IgD-negative memory B cell (primary cell): ENCODE measurements around the gene GPR45. TPM values are rescaled to one million over a fixed set of nuclear protein-coding genes. Genes with fewer than 3 reads are reported as not detected.
"Not testable (repeated sequence)": the region's sequence is repeated elsewhere in the genome, so short reads cannot be mapped to it uniquely, and the experiment has no call there.

Source experiments
- H3K27ac Mint-ChIP-seq, 3 donors: one replicate each; pipeline ENCODE4 v1.8.0; 2020 to 2022; ENCODE audit warnings: mild to moderate bottlenecking in 3 of 3, mixed read lengths in 3 of 3, moderate library complexity in 1 of 3
- H3K27me3 Mint-ChIP-seq: one replicate; pipeline ENCODE4 v1.8.0; 2021; ENCODE audit warnings: mixed read lengths
- H3K36me3 Mint-ChIP-seq: one replicate; pipeline ENCODE4 v1.8.0; 2020; ENCODE audit warnings: mild to moderate bottlenecking, mixed read lengths
- H3K4me1 Mint-ChIP-seq, 3 donors: one replicate each; pipeline ENCODE4 v1.8.0; 2020 to 2022; ENCODE audit warnings: mixed read lengths in 3 of 3, mild to moderate bottlenecking in 1 of 3
- H3K4me3 Mint-ChIP-seq, 4 donors: one replicate each; pipeline ENCODE4 v1.8.0; 2020 to 2022; ENCODE audit warnings: mild to moderate bottlenecking in 4 of 4, mixed read lengths in 4 of 4, moderate library complexity in 3 of 4
- H3K9me3 Mint-ChIP-seq, 3 donors: one replicate each; pipeline ENCODE4 v1.8.0; 2020 to 2021; ENCODE audit warnings: mixed read lengths in 3 of 3, mild to moderate bottlenecking in 1 of 3
- polyA plus RNA-seq: library from polyadenylated mRNA; unstranded; fragments of 300-500 nt; fragmentation: Illumina TruSeq; gene quantifications from one replicate; pipeline ENCODE4 v1.2.3, GENCODE V29; 2021

GPR45 gene
- polyA plus RNA-seq, 1 donor from 2014 or later = not detected

GRCh38 chr2:105243961-105244360 is 2.4 kb downstream of the GPR45 start:
- Mint-ChIP-seq H3K4me3 (no peak overlapping the region), H3K27ac (no peak overlapping the region), H3K4me1 (peaks cover 0 to under 1% (median 0%) of the 10 kb centered on the region in 3 donors), H3K36me3 (no peaks in the 10 kb centered on the region), H3K27me3 (no peaks in the 10 kb centered on the region), H3K9me3 (no peaks in the 10 kb centered on the region)

GRCh38 chr2:105244451-105244850 is 2.9 kb downstream of the GPR45 start:
- H3K27me3 Mint-ChIP-seq = no peaks in the 10 kb centered on the region
- H3K9me3 Mint-ChIP-seq = no peaks in the 10 kb centered on the region
- H3K4me3 Mint-ChIP-seq = no peak overlapping the region
- no peak overlapping the region for H3K27ac Mint-ChIP-seq
- H3K36me3 Mint-ChIP-seq = no peaks in the 10 kb centered on the region
- no peaks in the 10 kb centered on the region for H3K4me1 Mint-ChIP-seq

- Mint-ChIP-seq H3K4me3 (no peak overlapping the region), H3K9me3 (no peaks in the 10 kb centered on the region), H3K4me1 (no peaks in the 10 kb centered on the region), H3K27me3 (no peaks in the 10 kb centered on the region), H3K27ac (no peak overlapping the region), H3K36me3 (peaks cover 3% of the 10 kb centered on the region)
These were observed 7.0 kb downstream of the GPR45 start for GRCh38 chr2:105248316-105249070.

- H3K27ac Mint-ChIP-seq = no peak overlapping the region
- H3K36me3 Mint-ChIP-seq = peaks cover 3% of the 10 kb centered on the region
- H3K9me3 Mint-ChIP-seq = no peaks in the 10 kb centered on the region
- no peaks in the 10 kb centered on the region for H3K27me3 Mint-ChIP-seq
- H3K4me3 Mint-ChIP-seq = no peak overlapping the region
- H3K4me1 Mint-ChIP-seq = no peaks in the 10 kb centered on the region
These were observed 7.6 kb downstream of the GPR45 start for GRCh38 chr2:105249181-105249580.

- Mint-ChIP-seq H3K4me1 (no peaks in the 10 kb centered on the region), H3K9me3 (no peaks in the 10 kb centered on the region), H3K27me3 (no peaks in the 10 kb centered on the region), H3K27ac (no peak overlapping the region), H3K4me3 (no peak overlapping the region), H3K36me3 (peaks cover 3% of the 10 kb centered on the region)
These were observed 8.3 kb downstream of the GPR45 start for GRCh38 chr2:105249891-105250290.

GRCh38 chr2:105251016-105251648 is 9.6 kb downstream of the GPR45 start:
- H3K9me3 Mint-ChIP-seq, H3K4me1 Mint-ChIP-seq, H3K4me3 Mint-ChIP-seq, H3K27me3 Mint-ChIP-seq, H3K36me3 Mint-ChIP-seq, H3K27ac Mint-ChIP-seq: not testable (repeated sequence)

- peaks cover 3% of the 10 kb centered on the region for H3K36me3 Mint-ChIP-seq
- H3K4me3 Mint-ChIP-seq = no peak overlapping the region
- no peaks in the 10 kb centered on the region for H3K4me1 Mint-ChIP-seq
These were observed 10.7 kb downstream of the GPR45 start for GRCh38 chr2:105252271-105252670.

GRCh38 chr2:105254531-105255210 is 13.1 kb downstream of the GPR45 start:
- Mint-ChIP-seq H3K9me3 (no peaks in the 10 kb centered on the region), H3K27ac (no peak overlapping the region), H3K4me1 (no peaks in the 10 kb centered on the region), H3K36me3 (peaks cover 5% of the 10 kb centered on the region), H3K4me3 (no peak overlapping the region), H3K27me3 (no peaks in the 10 kb centered on the region)

More at GRCh38 chr2:105252271-105252670, 10.7 kb downstream of the GPR45 start:
- no peaks in the 10 kb centered on the region for H3K9me3 Mint-ChIP-seq
- no peaks in the 10 kb centered on the region for H3K27me3 Mint-ChIP-seq
- no peak overlapping the region for H3K27ac Mint-ChIP-seq

GRCh38 chr2:105255979-105256378 is 14.4 kb downstream of the GPR45 start:
- H3K36me3 Mint-ChIP-seq = peaks cover 5% of the 10 kb centered on the region

GRCh38 chr2:105256431-105257047 is 15.0 kb downstream of the GPR45 start:
- H3K4me3 Mint-ChIP-seq = peak overlapping the region in 1 of 4 donors; percentile 49

More at GRCh38 chr2:105255979-105256378, 14.4 kb downstream of the GPR45 start:
- no peaks in the 10 kb centered on the region for H3K4me1 Mint-ChIP-seq
- no peak overlapping the region for H3K27ac Mint-ChIP-seq
- H3K4me3 Mint-ChIP-seq = peak overlapping the region in 1 of 4 donors; percentile 49
- H3K9me3 Mint-ChIP-seq = no peaks in the 10 kb centered on the region
- no peaks in the 10 kb centered on the region for H3K27me3 Mint-ChIP-seq

GRCh38 chr2:105257981-105258380 is 16.4 kb downstream of the GPR45 start:
- Mint-ChIP-seq H3K27me3 (no peaks in the 10 kb centered on the region), H3K9me3 (no peaks in the 10 kb centered on the region), H3K4me1 (no peaks in the 10 kb centered on the region), H3K4me3 (no peak overlapping the region), H3K27ac (no peak overlapping the region), H3K36me3 (peaks cover 2% of the 10 kb centered on the region)

More at GRCh38 chr2:105256431-105257047, 15.0 kb downstream of the GPR45 start:
- no peaks in the 10 kb centered on the region for H3K9me3 Mint-ChIP-seq
- no peaks in the 10 kb centered on the region for H3K4me1 Mint-ChIP-seq
- no peaks in the 10 kb centered on the region for H3K27me3 Mint-ChIP-seq
- H3K36me3 Mint-ChIP-seq = peaks cover 5% of the 10 kb centered on the region
- H3K27ac Mint-ChIP-seq = no peak overlapping the region

- Mint-ChIP-seq H3K27me3 (no peaks in the 10 kb centered on the region), H3K36me3 (peaks cover 2% of the 10 kb centered on the region), H3K9me3 (no peaks in the 10 kb centered on the region), H3K27ac (no peak overlapping the region), H3K4me1 (no peaks in the 10 kb centered on the region), H3K4me3 (no peak overlapping the region)
These were observed 17.4 kb downstream of the GPR45 start for GRCh38 chr2:105258835-105259350.

GRCh38 chr2:105261061-105261460 is 19.5 kb downstream of the GPR45 start:
- Mint-ChIP-seq H3K9me3 (no peaks in the 10 kb centered on the region), H3K4me1 (no peaks in the 10 kb centered on the region), H3K36me3 (peaks cover 4% of the 10 kb centered on the region), H3K27me3 (no peaks in the 10 kb centered on the region), H3K4me3 (no peak overlapping the region), H3K27ac (peak overlapping the region in 1 of 3 donors; percentile 27)

- Mint-ChIP-seq H3K27me3 (no peaks in the 10 kb centered on the region), H3K4me3 (no peak overlapping the region), H3K4me1 (no peaks in the 10 kb centered on the region), H3K9me3 (no peaks in the 10 kb centered on the region), H3K36me3 (peaks cover 4% of the 10 kb centered on the region), H3K27ac (no peak overlapping the region)
These were observed 21.1 kb downstream of the GPR45 start for GRCh38 chr2:105262651-105263091.

- peaks cover 7% of the 10 kb centered on the region for H3K36me3 Mint-ChIP-seq
- H3K4me3 Mint-ChIP-seq = no peak overlapping the region
- H3K27me3 Mint-ChIP-seq = no peaks in the 10 kb centered on the region
- no peak overlapping the region for H3K27ac Mint-ChIP-seq
- no peaks in the 10 kb centered on the region for H3K4me1 Mint-ChIP-seq
- H3K9me3 Mint-ChIP-seq = no peaks in the 10 kb centered on the region
These were observed 27.9 kb downstream of the GPR45 start for GRCh38 chr2:105269426-105269825.
